Measurements from ENCODE around the gene PCCA.

- TF ChIP-seq, protein P1, sequence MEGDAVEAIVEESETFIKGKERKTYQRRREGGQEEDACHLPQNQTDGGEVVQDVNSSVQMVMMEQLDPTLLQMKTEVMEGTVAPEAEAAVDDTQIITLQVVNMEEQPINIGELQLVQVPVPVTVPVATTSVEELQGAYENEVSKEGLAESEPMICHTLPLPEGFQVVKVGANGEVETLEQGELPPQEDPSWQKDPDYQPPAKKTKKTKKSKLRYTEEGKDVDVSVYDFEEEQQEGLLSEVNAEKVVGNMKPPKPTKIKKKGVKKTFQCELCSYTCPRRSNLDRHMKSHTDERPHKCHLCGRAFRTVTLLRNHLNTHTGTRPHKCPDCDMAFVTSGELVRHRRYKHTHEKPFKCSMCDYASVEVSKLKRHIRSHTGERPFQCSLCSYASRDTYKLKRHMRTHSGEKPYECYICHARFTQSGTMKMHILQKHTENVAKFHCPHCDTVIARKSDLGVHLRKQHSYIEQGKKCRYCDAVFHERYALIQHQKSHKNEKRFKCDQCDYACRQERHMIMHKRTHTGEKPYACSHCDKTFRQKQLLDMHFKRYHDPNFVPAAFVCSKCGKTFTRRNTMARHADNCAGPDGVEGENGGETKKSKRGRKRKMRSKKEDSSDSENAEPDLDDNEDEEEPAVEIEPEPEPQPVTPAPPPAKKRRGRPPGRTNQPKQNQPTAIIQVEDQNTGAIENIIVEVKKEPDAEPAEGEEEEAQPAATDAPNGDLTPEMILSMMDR (IDR thresholded peaks at IDR 0.05): no peak
- no peak for TF ChIP-seq POLR2AphosphoS5 (IDR thresholded peaks at IDR 0.05)
- no peak for TF ChIP-seq POLR2A (IDR thresholded peaks at IDR 0.05)
- TF ChIP-seq EP300 (IDR thresholded peaks at IDR 0.05): no peak
Measured at GRCh38 chr13:100130092-100130491, 41.2 kb downstream of the PCCA start.
